Fibroblast of the aortic adventitia (primary cell): ENCODE measurements around the gene MBOAT2. TPM values are rescaled to one million over a fixed set of nuclear protein-coding genes. Genes with fewer than 3 reads are reported as not detected.

ENCODE experiments used
- DNase-seq: peaks from one replicate; pipeline ENCODE4 v3.0.0-alpha.2; 2010; ENCODE audit warnings: low read depth
- H3K4me3 ChIP-seq: 2 replicates; pipeline ENCODE4 v1.5.1; 2011; ENCODE audit warnings: low read depth, mild to moderate bottlenecking, control low read depth, low read length, moderate library complexity
- CTCF ChIP-seq: IDR thresholded peaks from 2 replicates; pipeline ENCODE4 v1.5.1; 2011; ENCODE audit warnings: mild to moderate bottlenecking, low read length, control low read depth, inconsistent platforms; ENCODE audit not compliant: insufficient read depth
- total RNA-seq: library from RNA; depleted of rRNA; stranded (reverse); fragments of >200 nt; gene quantifications from 2 replicates; pipeline ENCODE4 v1.2.3, GENCODE V29; 2012; ENCODE audit warnings: low replicate concordance

The MBOAT2 gene
- total RNA-seq, 1 donor: 37.1 TPM

GRCh38 chr2:9000442-9000841, 3.0 kb downstream of the MBOAT2 start:
- DNase-seq: no peak
- H3K4me3 ChIP-seq: no peak overlapping the region
- no peak for TF ChIP-seq CTCF

GRCh38 chr2:8999797-9000196, 3.7 kb downstream of the MBOAT2 start:
- TF ChIP-seq CTCF: no peak
- no peak overlapping the region for H3K4me3 ChIP-seq
- DNase-seq: no peak

- TF ChIP-seq CTCF: no peak
- no peak for DNase-seq
- H3K4me3 ChIP-seq: no peak overlapping the region
Measured at GRCh38 chr2:8999102-8999446, 4.4 kb downstream of the MBOAT2 start.

- TF ChIP-seq CTCF: no peak
- DNase-seq: no peak
- H3K4me3 ChIP-seq: no peak overlapping the region
Measured at GRCh38 chr2:8998418-8999101, 4.9 kb downstream of the MBOAT2 start.

- DNase-seq: no peak
- no peak overlapping the region for H3K4me3 ChIP-seq
- TF ChIP-seq CTCF: no peak
Measured at GRCh38 chr2:8997631-8998030, 5.9 kb downstream of the MBOAT2 start.

- DNase-seq: no peak
- no peak for TF ChIP-seq CTCF
- no peak overlapping the region for H3K4me3 ChIP-seq
Measured at GRCh38 chr2:8997108-8997507, 6.4 kb downstream of the MBOAT2 start.

GRCh38 chr2:8996006-8996405, 7.5 kb downstream of the MBOAT2 start:
- no peak overlapping the region for H3K4me3 ChIP-seq
- DNase-seq: no peak

More at GRCh38 chr2:8996006-8996405, 7.5 kb downstream of the MBOAT2 start:
- no peak for TF ChIP-seq CTCF
